CD4-positive, alpha-beta T cell treated with Interleukin-17A for 1 hour (primary cell): ENCODE measurements around the gene SORCS2.

ENCODE experiments used
- DNase-seq: peaks from one replicate; pipeline ENCODE4 v3.0.0-alpha.2; 2020

Gene SORCS2

GRCh38 chr4:7710126-7710525 is 517.8 kb downstream of the SORCS2 start:
- no peak for DNase-seq

DNA sequence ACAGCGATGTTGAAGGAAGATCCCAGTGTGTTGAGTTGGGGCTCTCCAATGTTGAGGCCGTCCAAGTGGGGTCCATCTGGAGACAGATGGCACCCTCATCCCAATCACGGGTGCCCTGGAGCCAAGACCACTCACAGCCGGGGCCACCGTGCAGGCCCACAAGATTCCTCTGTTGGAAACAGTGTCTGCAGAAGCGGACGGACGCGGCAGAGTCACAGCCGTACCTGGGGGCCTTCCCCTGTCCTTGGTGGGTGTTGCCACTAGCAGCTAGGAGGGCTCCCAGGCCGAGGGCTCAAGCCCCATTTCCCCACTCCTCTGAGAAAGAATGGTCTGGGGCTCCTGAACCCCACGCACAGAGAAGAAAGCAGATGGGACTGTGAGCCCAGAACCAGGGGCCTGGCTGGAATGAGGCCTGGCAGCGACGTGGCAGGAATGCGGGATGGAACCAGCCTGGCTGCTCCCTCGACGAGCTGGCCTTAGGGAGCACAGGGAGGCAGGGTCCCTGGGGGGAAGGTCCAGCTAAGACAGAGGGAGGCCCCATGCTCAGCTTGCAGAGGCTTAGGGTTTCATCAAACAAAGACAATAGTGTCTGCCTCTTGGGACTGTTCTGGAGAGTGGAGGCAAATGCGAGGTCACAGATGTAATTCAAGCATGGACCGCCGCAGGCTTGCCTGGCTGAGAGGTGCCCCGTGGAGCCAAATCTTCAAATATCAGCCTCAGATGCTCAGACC is 518.4 kb downstream of the SORCS2 start:
- no peak for DNase-seq

GRCh38 chr4:7711307-7711963 is 519.1 kb downstream of the SORCS2 start:
- DNase-seq = no peak

- DNase-seq = no peak
Measured at GRCh38 chr4:7712021-7712671, 519.8 kb downstream of the SORCS2 start.

- no peak for DNase-seq
Measured at GRCh38 chr4:7713757-7714156, 521.4 kb downstream of the SORCS2 start.

DNA sequence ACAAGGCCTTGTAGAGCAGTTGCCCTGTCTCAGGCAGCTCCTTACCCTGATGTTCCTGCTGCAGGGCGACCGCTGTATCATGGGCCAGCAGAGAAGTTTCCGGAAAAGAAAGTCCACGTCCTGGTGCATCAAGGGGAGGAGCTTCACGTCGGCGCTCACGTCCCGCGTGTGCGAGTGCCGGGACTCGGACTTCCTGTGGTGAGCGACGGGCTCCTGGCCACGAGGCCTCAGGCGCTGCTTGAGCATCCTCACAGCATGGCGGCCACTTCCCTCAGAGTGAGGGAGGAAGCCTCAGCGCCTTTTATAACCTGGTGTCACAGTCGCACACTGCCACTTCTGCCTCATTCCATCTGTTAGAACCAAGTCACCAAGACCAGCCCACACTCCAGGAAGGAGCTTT is 521.8 kb downstream of the SORCS2 start:
- DNase-seq = no peak

GRCh38 chr4:7714738-7715137 is 522.4 kb downstream of the SORCS2 start:
- DNase-seq = no peak

DNA sequence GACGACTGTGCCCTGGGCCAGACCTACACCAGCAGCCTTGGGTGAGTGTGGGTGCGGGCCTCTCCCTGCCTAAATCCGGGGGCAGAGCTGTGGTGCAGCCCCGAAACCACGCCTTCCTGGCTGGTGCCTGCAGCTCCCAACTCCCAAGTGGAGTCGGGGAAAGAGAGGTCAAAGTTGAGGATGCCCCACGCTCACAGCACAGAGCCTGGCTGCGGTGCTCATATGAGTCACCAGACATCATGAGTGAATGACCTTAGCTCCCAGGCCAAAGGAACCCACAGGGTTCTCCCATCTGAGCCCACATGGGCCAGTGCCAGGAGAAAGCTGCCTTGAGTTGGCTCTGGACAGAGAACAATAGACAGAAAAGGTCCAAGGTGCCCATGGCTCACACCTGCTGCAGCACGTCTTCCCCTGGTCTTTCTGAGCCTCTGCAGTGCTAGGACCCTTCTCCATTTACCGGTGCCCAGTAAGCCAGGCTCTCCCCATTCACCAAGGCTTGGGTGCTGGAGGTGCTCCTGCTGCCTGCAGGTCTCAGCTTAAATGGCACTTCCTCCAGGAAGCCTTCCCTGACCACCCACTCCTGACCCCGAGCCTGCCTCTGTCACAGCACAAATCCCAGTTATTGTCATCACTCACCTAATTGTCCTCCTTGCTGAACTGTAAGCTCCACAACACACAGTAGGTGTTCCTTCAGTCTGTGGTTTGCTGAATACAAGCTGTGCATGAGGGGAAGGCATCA is 523.1 kb downstream of the SORCS2 start:
- no peak for DNase-seq

DNA sequence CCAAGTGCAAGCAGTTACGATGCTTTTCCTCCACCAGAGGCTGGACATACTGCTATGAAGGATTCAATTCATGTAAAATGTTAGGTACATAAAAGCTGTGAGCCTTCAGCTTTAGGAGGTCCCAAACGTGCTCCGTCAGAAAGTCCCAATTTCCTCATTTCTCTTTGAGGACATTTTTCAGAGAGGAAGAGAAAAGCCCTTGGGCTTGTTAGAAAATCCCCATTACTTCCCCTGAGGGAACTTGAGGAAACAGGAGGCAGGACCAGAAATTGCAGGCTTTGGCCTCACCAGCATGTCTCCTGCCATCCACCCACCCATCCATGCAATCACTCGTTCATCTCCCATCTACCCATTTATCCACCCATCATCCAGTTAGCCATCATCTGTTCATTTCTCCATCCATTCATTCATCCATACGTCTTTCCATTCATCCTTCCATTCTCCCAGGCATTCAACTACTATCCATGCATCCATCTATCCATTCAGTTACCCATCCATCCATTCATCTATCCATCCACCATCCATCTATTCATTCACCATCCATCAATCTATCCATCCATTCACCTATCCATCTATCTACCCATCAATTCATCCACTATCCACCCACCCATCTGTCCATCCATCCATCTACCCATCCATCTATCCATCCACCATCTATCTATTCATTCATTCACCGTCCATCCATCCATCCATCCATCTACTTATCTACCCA is 523.8 kb downstream of the SORCS2 start:
- no peak for DNase-seq

- no peak for DNase-seq
Measured at GRCh38 chr4:7717161-7717560, 524.8 kb downstream of the SORCS2 start.

DNA sequence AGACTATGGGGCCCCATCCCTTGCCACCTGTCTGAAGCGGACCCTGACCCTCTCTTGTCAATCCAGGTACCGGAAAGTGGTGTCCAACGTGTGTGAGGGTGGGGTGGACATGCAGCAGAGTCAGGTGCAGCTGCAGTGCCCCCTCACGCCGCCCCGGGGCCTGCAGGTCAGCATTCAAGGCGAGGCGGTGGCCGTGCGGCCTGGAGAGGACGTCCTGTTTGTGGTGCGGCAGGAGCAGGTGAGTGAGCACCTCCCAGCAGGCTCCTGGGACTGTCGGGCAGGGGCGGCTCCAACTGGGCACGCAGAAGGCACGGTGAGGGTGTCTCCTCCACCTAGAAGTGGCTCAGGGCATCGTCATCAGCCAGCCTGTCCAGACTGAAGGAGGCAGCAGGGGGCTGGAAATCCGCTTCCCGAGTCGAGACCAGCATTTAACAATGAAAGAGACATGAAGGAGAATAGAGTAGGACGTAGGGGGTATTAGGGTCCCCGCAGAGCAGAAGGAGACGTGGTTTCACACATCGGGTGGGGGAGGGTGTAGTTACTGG is 525.7 kb downstream of the SORCS2 start:
- DNase-seq = no peak

GRCh38 chr4:7719354-7720174 is 527.2 kb downstream of the SORCS2 start:
- DNase-seq = peak; percentile 51

DNA sequence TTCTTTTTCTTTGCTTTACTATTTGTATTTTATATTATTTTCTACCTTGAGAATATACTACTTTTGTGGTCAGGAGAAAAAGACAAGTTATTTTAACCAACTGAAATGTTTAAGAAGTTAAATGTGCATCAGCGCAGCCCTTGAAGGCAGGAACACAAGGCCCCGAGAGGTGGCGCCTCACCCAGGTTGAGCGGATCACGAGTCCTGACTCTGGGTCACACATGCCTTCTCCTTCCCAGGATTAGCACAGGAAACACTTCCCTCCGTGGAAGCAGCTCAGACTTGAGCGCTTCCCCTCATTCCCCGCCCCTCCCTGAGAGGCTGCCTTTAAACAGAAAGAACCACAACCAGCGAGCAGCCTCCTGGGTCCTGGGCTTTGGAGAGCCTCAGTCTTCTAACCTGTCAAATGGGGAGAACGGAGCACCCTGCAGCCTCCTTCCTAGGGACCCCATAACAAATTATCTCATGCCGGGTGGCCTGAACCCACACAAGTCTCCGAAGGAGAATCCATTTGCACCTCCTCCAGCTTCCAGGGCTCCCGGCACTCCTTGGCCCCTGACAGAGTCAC is 529.7 kb downstream of the SORCS2 start:
- DNase-seq = no peak

DNA sequence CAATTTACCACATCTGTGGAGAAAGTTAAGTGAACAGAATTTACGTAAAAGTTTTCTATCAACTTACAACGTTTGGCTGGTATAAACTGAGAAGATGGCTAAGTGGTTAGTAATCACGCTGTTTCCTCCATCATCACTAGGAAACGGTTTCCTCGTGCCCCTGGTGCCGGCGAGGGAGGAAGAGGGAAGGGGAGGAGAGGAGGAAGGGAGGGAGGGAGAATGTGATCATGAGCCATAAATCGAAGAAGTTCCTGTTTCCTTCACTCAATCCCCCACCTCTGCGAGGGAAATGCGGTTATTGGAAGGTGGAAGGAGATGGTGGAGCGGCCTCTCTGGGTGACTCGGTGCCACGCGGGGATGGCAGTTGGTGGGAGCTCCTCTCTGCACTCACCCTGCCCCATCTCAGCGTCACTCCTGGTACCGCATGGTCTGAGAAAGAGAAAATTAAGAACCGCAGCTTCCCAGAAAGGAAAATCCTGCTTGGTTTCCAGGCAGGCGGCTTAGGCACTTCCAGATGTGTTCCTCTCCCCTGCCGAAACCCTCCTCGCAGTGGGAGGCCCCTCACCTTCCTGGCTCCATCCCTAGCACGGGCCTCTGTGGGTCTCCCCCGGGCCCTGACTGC is 530.5 kb downstream of the SORCS2 start:
- no peak for DNase-seq

DNA sequence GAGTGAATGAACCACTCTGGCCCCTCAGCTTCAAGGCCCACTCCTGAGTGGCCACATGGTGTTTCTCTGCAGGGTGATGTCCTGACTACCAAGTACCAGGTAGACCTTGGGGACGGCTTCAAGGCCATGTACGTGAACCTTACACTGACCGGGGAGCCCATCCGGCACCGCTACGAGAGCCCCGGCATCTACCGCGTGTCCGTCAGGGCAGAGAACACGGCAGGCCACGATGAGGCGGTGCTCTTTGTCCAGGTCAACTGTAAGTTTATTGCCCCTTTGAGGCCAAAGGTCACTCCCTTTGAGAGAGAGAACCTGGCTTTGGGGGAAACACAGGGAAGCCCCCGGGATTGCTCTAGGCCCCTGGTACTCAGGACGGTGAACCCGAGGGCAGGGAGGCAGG is 531.3 kb downstream of the SORCS2 start:
- DNase-seq = no peak

- DNase-seq = no peak
Measured at GRCh38 chr4:7725951-7726350, 533.6 kb downstream of the SORCS2 start.

- DNase-seq = no peak
Measured at GRCh38 chr4:7726665-7727413, 534.5 kb downstream of the SORCS2 start.

- no peak for DNase-seq
Measured at GRCh38 chr4:7727749-7728148, 535.4 kb downstream of the SORCS2 start.

DNA sequence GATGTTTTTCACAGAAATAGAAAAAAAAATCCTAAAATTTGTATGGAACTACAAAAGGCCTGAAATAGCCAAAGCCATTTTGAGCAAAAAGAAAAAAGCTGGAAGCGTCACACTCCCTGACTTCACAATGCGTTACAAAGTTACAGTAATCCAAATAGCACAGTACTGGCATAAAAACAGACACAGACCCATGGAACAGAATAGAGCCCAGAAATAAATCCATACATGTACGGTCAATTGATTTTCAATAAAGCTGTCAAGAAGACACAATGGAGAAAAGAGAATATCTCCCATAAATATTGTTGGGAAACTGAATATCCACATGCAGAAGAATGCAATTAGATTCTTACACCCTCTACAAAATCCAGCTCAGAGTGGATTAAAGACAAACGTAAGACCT is 539.1 kb downstream of the SORCS2 start:
- no peak for DNase-seq

DNA sequence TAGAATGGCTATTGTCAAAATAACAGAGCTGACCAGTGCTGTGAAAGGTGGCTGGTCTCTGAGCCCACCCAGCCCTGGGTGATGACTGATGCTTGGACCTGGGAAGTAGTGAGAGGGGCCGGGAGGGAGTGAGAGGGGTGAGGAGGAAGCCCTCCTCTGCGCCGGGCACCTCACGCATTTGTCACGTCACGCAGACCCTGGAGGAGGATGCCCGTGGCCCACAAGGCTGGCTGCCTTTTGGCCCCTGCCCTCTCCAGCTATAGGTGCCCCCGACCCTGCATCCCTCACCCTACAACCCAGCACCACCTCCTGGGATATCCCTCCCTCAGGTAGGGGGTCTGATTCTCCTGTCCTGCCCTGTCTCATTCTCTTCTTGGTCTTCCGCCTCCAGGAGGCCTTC is 539.9 kb downstream of the SORCS2 start:
- no peak for DNase-seq
